Effector CD8-positive, alpha-beta T cell (primary cell): ENCODE results near the gene GATA6.
"Not testable (repeated sequence)": the region's sequence is repeated elsewhere in the genome, so short reads cannot be mapped to it uniquely, and the experiment has no call there.

ENCODE experiments used
- DNase-seq: peaks from one replicate; lab custom pipeline; 2025; lab: John Stamatoyannopoulos, UW

GATA6 gene

GRCh38 chr18:22204996-22205395, 35.6 kb downstream of the GATA6 start:
- DNase-seq = no peak

GRCh38 chr18:22207021-22207758, 37.8 kb downstream of the GATA6 start:
- DNase-seq = no peak

GRCh38 chr18:22210311-22210754, 40.9 kb downstream of the GATA6 start:
- no peak for DNase-seq

GRCh38 chr18:22211657-22212056, 42.3 kb downstream of the GATA6 start:
- no peak for DNase-seq

GRCh38 chr18:22213333-22213973, 44.1 kb downstream of the GATA6 start:
- no peak for DNase-seq

GRCh38 chr18:22214731-22215528, 45.5 kb downstream of the GATA6 start:
- no peak for DNase-seq

GRCh38 chr18:22218835-22219234, 49.4 kb downstream of the GATA6 start:
- DNase-seq = no peak

- DNase-seq = no peak
These were observed 50.4 kb downstream of the GATA6 start for GRCh38 chr18:22219568-22220355.

- not testable (repeated sequence) for DNase-seq
These were observed 51.2 kb downstream of the GATA6 start for GRCh38 chr18:22220585-22220984.

GRCh38 chr18:22221350-22221749, 52.0 kb downstream of the GATA6 start:
- DNase-seq = no peak

GRCh38 chr18:22223254-22223964, 54.0 kb downstream of the GATA6 start:
- no peak for DNase-seq

- no peak for DNase-seq
These were observed 54.6 kb downstream of the GATA6 start for GRCh38 chr18:22223965-22224322.

GRCh38 chr18:22224339-22224738, 55.0 kb downstream of the GATA6 start:
- no peak for DNase-seq

- DNase-seq = no peak
These were observed 57.4 kb downstream of the GATA6 start for GRCh38 chr18:22226801-22227200.

- DNase-seq = no peak
These were observed 59.6 kb downstream of the GATA6 start for GRCh38 chr18:22228976-22229375.

- DNase-seq = no peak
These were observed 60.2 kb downstream of the GATA6 start for GRCh38 chr18:22229456-22230124.

- no peak for DNase-seq
These were observed 61.1 kb downstream of the GATA6 start for GRCh38 chr18:22230471-22230945.

- DNase-seq = no peak
These were observed 63.9 kb downstream of the GATA6 start for GRCh38 chr18:22233266-22233665.

- no peak for DNase-seq
These were observed 68.6 kb downstream of the GATA6 start for GRCh38 chr18:22238036-22238435.

GRCh38 chr18:22238681-22239080, 69.3 kb downstream of the GATA6 start:
- DNase-seq = no peak

- no peak for DNase-seq
These were observed 72.6 kb downstream of the GATA6 start for GRCh38 chr18:22241921-22242361.
